IMR-90 (cell line): ENCODE data around the gene OR6C6. TPM values are rescaled to one million over a fixed set of nuclear protein-coding genes. Genes with fewer than 3 reads are reported as not detected.

Experiments used
- ATAC-seq: fragments of 200-7000 bp; cut with Tn5 transposase; 2 replicates; pipeline ENCODE4 v1.9.1; 2020; ENCODE audit warnings: low read depth, mild to moderate bottlenecking, moderate library complexity
- BruUV-seq: library from RNA; stranded (reverse); fragments of 400-500 nt; replicated peaks from 2 replicates; lab custom pipeline; 2021; lab: Mats Ljungman, UMichigan
- CTCF ChIA-PET: fragments of 300-600 bp; formaldehyde crosslinking; extraction: SDS; loops from one replicate; lab custom pipeline; 2021; ENCODE audit warnings: antibody characterized with exemption; lab: Yijun Ruan, JAX
- POLR2A ChIA-PET: fragments of 300-600 bp; sonication (Branson Sonifier 250); formaldehyde crosslinking; loops from one replicate; lab custom pipeline; 2022; ENCODE audit warnings: antibody characterized with exemption; ENCODE audit not compliant: unreplicated experiment; lab: Charles Lee
- DNase-seq: peaks from one replicate; pipeline ENCODE4 v3.0.0; 2013
- H2AFZ ChIP-seq: replicated peaks from 2 replicates; pipeline ENCODE3; 2013; ENCODE audit warnings: low read length, mild to moderate bottlenecking; ENCODE audit not compliant: poor library complexity
- H2AK5ac ChIP-seq: 2 replicates; pipeline ENCODE4 v1.6.1; 2013; ENCODE audit warnings: low read depth, low read length, inconsistent platforms
- H2AK9ac ChIP-seq: replicated peaks from 2 replicates; pipeline ENCODE3; 2013; ENCODE audit warnings: mild to moderate bottlenecking, low read depth, low read length, moderate library complexity; ENCODE audit not compliant: poor library complexity
- H2BK120ac ChIP-seq: 2 replicates; pipeline ENCODE4 v1.6.1; 2013; ENCODE audit warnings: low read depth, low read length, inconsistent platforms
- H2BK15ac ChIP-seq: 3 replicates; pipeline ENCODE4 v1.6.1; 2013; ENCODE audit warnings: low read depth, low read length, inconsistent platforms
- H2BK20ac ChIP-seq: 2 replicates; pipeline ENCODE4 v1.6.1; 2013; ENCODE audit warnings: low read depth, mild to moderate bottlenecking, inconsistent platforms, low read length, moderate library complexity
- H2BK5ac ChIP-seq: 2 replicates; pipeline ENCODE4 v1.6.1; 2013; ENCODE audit warnings: mild to moderate bottlenecking, low read depth, low read length, inconsistent platforms; ENCODE audit not compliant: poor library complexity, severe bottlenecking
- H3K14ac ChIP-seq: replicated peaks from 2 replicates; pipeline ENCODE4 v1.6.1; 2013; ENCODE audit warnings: low read depth, low read length, inconsistent platforms
- H3K18ac ChIP-seq: 2 replicates; pipeline ENCODE4 v1.6.1; 2013; ENCODE audit warnings: low read depth, low read length, control low read depth
- H3K23ac ChIP-seq: 2 replicates; pipeline ENCODE4 v1.6.1; 2013; ENCODE audit warnings: low read depth, low read length, inconsistent platforms
- H3K27ac ChIP-seq: 2 replicates; pipeline ENCODE4 v1.5.1; 2013; ENCODE audit warnings: mild to moderate bottlenecking, control low read depth, low read length; ENCODE audit not compliant: insufficient read depth
- H3K27me3 ChIP-seq: 2 replicates; pipeline ENCODE4 v1.6.1; 2013; ENCODE audit warnings: low read length; ENCODE audit not compliant: control insufficient read depth, insufficient read depth
- H3K36me3 ChIP-seq: 2 replicates; pipeline ENCODE4 v1.6.1; 2013; ENCODE audit warnings: low read length, mixed read lengths; ENCODE audit not compliant: control insufficient read depth, insufficient read depth
- H3K4ac ChIP-seq: 2 replicates; pipeline ENCODE4 v1.6.1; 2013; ENCODE audit warnings: low read depth, low read length, inconsistent platforms
- H3K4me1 ChIP-seq: 2 replicates; pipeline ENCODE4 v1.6.1; 2013; ENCODE audit warnings: low read length, mixed read lengths; ENCODE audit not compliant: control insufficient read depth, insufficient read depth
- H3K4me2 ChIP-seq: 2 replicates; pipeline ENCODE4 v1.6.1; 2013; ENCODE audit warnings: low read depth, mild to moderate bottlenecking, control low read depth, low read length, moderate library complexity
- H3K4me3 ChIP-seq: 2 replicates; pipeline ENCODE4 v1.5.1; 2013; ENCODE audit warnings: low read depth, mild to moderate bottlenecking, control low read depth, low read length, moderate library complexity; ENCODE audit not compliant: insufficient read depth
- H3K56ac ChIP-seq: 2 replicates; pipeline ENCODE4 v1.6.1; 2013; ENCODE audit warnings: low read length, inconsistent platforms; ENCODE audit not compliant: insufficient read depth; ENCODE audit errors: extremely low read depth
- H3K79me1 ChIP-seq, 2 experiments: 2 replicates each; pipeline ENCODE4 v1.6.1; 2013; ENCODE audit warnings: low read length in 2 of 2, inconsistent platforms in 1 of 2, low read depth in 1 of 2
- H3K9ac ChIP-seq: 2 replicates; pipeline ENCODE4 v1.6.1; 2013; ENCODE audit warnings: low read depth, low read length, control low read depth
- H3K9me1 ChIP-seq: 2 replicates; pipeline ENCODE4 v1.6.1; 2013; ENCODE audit warnings: low read length, inconsistent platforms; ENCODE audit not compliant: insufficient read depth
- H3K9me3 ChIP-seq: 2 replicates; pipeline ENCODE4 v1.6.1; 2013; ENCODE audit warnings: low read length; ENCODE audit not compliant: control insufficient read depth, insufficient read depth
- H4K20me1 ChIP-seq: 2 replicates; pipeline ENCODE4 v1.6.1; 2013; ENCODE audit warnings: low read length, inconsistent platforms; ENCODE audit not compliant: insufficient read depth
- H4K5ac ChIP-seq: 2 replicates; pipeline ENCODE4 v1.6.1; 2013; ENCODE audit warnings: mild to moderate bottlenecking, low read depth, low read length, control low read depth
- H4K8ac ChIP-seq, 2 experiments: 2 replicates each; pipeline ENCODE4 v1.6.1; 2013; ENCODE audit warnings: low read depth in 2 of 2, low read length in 2 of 2, control low read depth in 1 of 2, inconsistent platforms in 1 of 2
- H4K91ac ChIP-seq: 2 replicates; pipeline ENCODE4 v1.6.1; 2013; ENCODE audit warnings: low read depth, low read length, inconsistent platforms; ENCODE audit not compliant: insufficient read depth
- BHLHE40 ChIP-seq: fragments of 150-350 bp; IDR thresholded peaks from 2 replicates; pipeline ENCODE4 v1.6.1; 2016; ENCODE audit warnings: mild to moderate bottlenecking, low read depth, low read length
- MAFK ChIP-seq: IDR thresholded peaks from 2 replicates; pipeline ENCODE4 v1.6.1; 2012; ENCODE audit warnings: low read depth, low read length, improper control_type of control experiment
- MAZ ChIP-seq: IDR thresholded peaks from 2 replicates; pipeline ENCODE4 v1.6.1; 2012; ENCODE audit warnings: low read depth, mild to moderate bottlenecking, low read length, improper control_type of control experiment, moderate library complexity, borderline replicate concordance
- NFE2L2 ChIP-seq: fragments of 150-350 bp; IDR thresholded peaks from 2 replicates; pipeline ENCODE4 v1.6.1; 2016; ENCODE audit warnings: low read depth, mild to moderate bottlenecking, low read length
- POLR2A ChIP-seq: IDR thresholded peaks from 2 replicates; pipeline ENCODE4 v1.6.1; 2012; ENCODE audit warnings: mild to moderate bottlenecking, low read depth, low read length
- RAD21 ChIP-seq: IDR thresholded peaks from 2 replicates; pipeline ENCODE4 v1.6.1; 2012; ENCODE audit warnings: low read length, improper control_type of control experiment
- RFX5 ChIP-seq: IDR thresholded peaks from 2 replicates; pipeline ENCODE4 v1.8.0; 2012; ENCODE audit warnings: low read depth, mild to moderate bottlenecking, low read length, moderate library complexity
- SMC3 ChIP-seq: fragments of 150-350 bp; IDR thresholded peaks from 2 replicates; pipeline ENCODE4 v1.6.1; 2016; ENCODE audit warnings: low read depth, mild to moderate bottlenecking, antibody characterized with exemption, low read length, moderate library complexity
- WGBS, 2 experiments: methylation state at CpG; one replicate each; pipeline versions ENCODE4 v1.1.5 to v1.1.7; 2013; ENCODE audit warnings: missing lambda C conversion rate in 2 of 2; ENCODE audit not compliant: insufficient read length in 1 of 2; ENCODE audit errors: extremely low coverage in 2 of 2; 5-methylcytosine and 5-hydroxymethylcytosine counted together
- dilution Hi-C: fragments of 300-500 bp; cut with HindIII; formaldehyde crosslinking; loops from one replicate; pipeline ENCODE4 v1.14.3; 2018; ENCODE audit warnings: low sequenced_read_pairs; ENCODE audit not compliant: unreplicated experiment
- in situ Hi-C: fragments of 300-500 bp; cut with MboI; formaldehyde crosslinking; loops from 3 replicates; pipeline ENCODE4 v1.14.3; 2019; ENCODE audit warnings: low sequenced_read_pairs, inconsistent platforms, mixed read lengths
- intact Hi-C: fragments of 100-400 bp; cut with micrococcal nuclease; formaldehyde crosslinking; loops from 2 replicates; pipeline ENCODE4 v1.10.0; 2022
- polyA plus RNA-seq, 3 experiments: library from polyadenylated mRNA; depleted of rRNA; stranded (reverse); fragments of >200 nt; gene quantifications; 2 replicates each; pipeline ENCODE4 v1.2.3, GENCODE V29; 2012; ENCODE audit warnings: low replicate concordance in 1 of 3
- total RNA-seq: library from RNA; depleted of rRNA; stranded (reverse); fragments of >200 nt; gene quantifications from 2 replicates; pipeline ENCODE4 v1.2.3, GENCODE V29; 2012
- TF ChIP-seq, protein P1 (sequence below): conservative IDR thresholded peaks from 2 replicates; pipeline ENCODE4 v1.5.1; 2012; ENCODE audit warnings: mild to moderate bottlenecking, low read depth, low read length, improper control_type of control experiment

OR6C6 gene
- total and polyA plus RNA-seq, 2 of the 4 experiments (the other 2 are of a cell fraction) = not detected

GRCh38 chr12:55320201-55320600 lies 23.8 kb upstream of the OR6C6 start:
- Histone ChIP-seq H2AK9ac (no peak overlapping the region), H3K23ac (no peak overlapping the region), H2AK5ac (no peak overlapping the region), H4K8ac (no peak overlapping the region), H2AFZ (no peak overlapping the region), H2BK5ac (no peak overlapping the region), H3K56ac (no peak overlapping the region), H3K9me1 (no peaks in the 10 kb centered on the region), H3K27ac (no peak overlapping the region), H3K4me2 (no peak overlapping the region), H3K79me1 (no peaks in the 10 kb centered on the region), H4K5ac (no peak overlapping the region), H3K4me3 (no peak overlapping the region), H3K9ac (no peak overlapping the region), H3K14ac (no peak overlapping the region), H3K27me3 (no peaks in the 10 kb centered on the region), H2BK15ac (no peak overlapping the region), H4K20me1 (no peaks in the 10 kb centered on the region), H2BK120ac (no peak overlapping the region), H3K36me3 (no peaks in the 10 kb centered on the region), H3K4me1 (no peaks in the 10 kb centered on the region), H3K4ac (no peak overlapping the region), H2BK20ac (no peak overlapping the region), H3K9me3 (no peaks in the 10 kb centered on the region), H3K18ac (no peak overlapping the region), H4K91ac (no peak overlapping the region)
- in situ Hi-C loops (no loop called here), intact Hi-C loops (no loop called here), dilution Hi-C loops (no loop called here)
- no CpG with 5 or more reads among the region's 4 CpGs for WGBS, 2 experiments
- no peak for ATAC-seq
- CTCF ChIA-PET = no interaction called here
- no peak for DNase-seq
- no TSS peak for BruUV-seq
- TF ChIP-seq MAZ (no peak), RFX5 (no peak), MAFK (no peak), NFE2L2 (no peak), BHLHE40 (no peak), SMC3 (no peak), RAD21 (no peak), POLR2A (no peak)
- TF ChIP-seq, protein P1, sequence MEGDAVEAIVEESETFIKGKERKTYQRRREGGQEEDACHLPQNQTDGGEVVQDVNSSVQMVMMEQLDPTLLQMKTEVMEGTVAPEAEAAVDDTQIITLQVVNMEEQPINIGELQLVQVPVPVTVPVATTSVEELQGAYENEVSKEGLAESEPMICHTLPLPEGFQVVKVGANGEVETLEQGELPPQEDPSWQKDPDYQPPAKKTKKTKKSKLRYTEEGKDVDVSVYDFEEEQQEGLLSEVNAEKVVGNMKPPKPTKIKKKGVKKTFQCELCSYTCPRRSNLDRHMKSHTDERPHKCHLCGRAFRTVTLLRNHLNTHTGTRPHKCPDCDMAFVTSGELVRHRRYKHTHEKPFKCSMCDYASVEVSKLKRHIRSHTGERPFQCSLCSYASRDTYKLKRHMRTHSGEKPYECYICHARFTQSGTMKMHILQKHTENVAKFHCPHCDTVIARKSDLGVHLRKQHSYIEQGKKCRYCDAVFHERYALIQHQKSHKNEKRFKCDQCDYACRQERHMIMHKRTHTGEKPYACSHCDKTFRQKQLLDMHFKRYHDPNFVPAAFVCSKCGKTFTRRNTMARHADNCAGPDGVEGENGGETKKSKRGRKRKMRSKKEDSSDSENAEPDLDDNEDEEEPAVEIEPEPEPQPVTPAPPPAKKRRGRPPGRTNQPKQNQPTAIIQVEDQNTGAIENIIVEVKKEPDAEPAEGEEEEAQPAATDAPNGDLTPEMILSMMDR = no peak
- POLR2A ChIA-PET = no interaction called here
